Progenitor cell of endocrine pancreas (in vitro differentiated cells): ENCODE data around the gene TCF23. TPM values are rescaled to one million over a fixed set of nuclear protein-coding genes. Genes with fewer than 3 reads are reported as not detected.

Experiments
- DNase-seq: peaks from one replicate; pipeline ENCODE4 v3.0.0; 2021; ENCODE audit warnings: low spot score; ENCODE audit not compliant: unreplicated experiment
- H3K27ac Mint-ChIP-seq: 2 replicates; pipeline ENCODE4 v1.8.0; 2021; ENCODE audit warnings: mild to moderate bottlenecking, moderate library complexity, mixed read lengths
- H3K27me3 Mint-ChIP-seq: 2 replicates; pipeline ENCODE4 v1.8.0; 2021; ENCODE audit warnings: mixed read lengths
- H3K36me3 Mint-ChIP-seq: 2 replicates; pipeline ENCODE4 v1.8.0; 2022; ENCODE audit warnings: mixed read lengths; ENCODE audit not compliant: insufficient read depth
- H3K4me1 Mint-ChIP-seq: 2 replicates; pipeline ENCODE4 v1.8.0; 2021; ENCODE audit warnings: low read depth, mixed read lengths
- H3K4me3 Mint-ChIP-seq: 2 replicates; pipeline ENCODE4 v1.8.0; 2021; ENCODE audit warnings: low read depth, mild to moderate bottlenecking, moderate library complexity, mixed read lengths
- H3K9me3 Mint-ChIP-seq: 2 replicates; pipeline ENCODE4 v1.8.0; 2021; ENCODE audit warnings: low read depth, mixed read lengths
- total RNA-seq: library from RNA; stranded (reverse); gene quantifications from 2 replicates; pipeline ENCODE4 v1.2.1, GENCODE V29; 2021
- TF ChIP-seq, protein P1 (sequence below): fragments of 200-600 bp; sonication (generic); IDR thresholded peaks from one replicate; pipeline ENCODE4 v1.5.0; 2021; ENCODE audit warnings: antibody characterized with exemption, mild to moderate bottlenecking; ENCODE audit not compliant: unreplicated experiment

TCF23 gene
- total RNA-seq, 1 donor from 2014 or later: not detected

DNA sequence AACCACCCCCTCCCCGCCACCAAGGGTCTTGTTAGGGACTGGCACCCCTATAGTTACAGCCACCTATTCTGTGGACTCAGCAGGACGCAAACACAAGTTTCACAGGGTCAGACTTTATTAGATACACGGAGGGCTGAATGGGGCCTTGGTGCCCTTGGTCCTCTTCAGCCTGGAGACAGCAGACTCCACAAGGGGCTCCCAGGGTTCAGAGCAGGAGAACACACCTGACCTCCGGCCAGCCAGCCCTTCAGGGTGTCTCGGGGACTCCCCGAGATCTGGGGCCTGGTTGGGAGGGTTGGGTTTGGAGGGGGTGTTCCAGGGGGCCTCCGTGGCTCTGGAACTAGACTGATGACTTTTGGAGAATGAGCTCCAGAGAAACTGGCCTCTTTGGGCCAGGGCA, 12.1 kb upstream of the TCF23 start:
- peaks cover 7% of the 10 kb centered on the region for H3K27me3 Mint-ChIP-seq
- TF ChIP-seq, protein P1, sequence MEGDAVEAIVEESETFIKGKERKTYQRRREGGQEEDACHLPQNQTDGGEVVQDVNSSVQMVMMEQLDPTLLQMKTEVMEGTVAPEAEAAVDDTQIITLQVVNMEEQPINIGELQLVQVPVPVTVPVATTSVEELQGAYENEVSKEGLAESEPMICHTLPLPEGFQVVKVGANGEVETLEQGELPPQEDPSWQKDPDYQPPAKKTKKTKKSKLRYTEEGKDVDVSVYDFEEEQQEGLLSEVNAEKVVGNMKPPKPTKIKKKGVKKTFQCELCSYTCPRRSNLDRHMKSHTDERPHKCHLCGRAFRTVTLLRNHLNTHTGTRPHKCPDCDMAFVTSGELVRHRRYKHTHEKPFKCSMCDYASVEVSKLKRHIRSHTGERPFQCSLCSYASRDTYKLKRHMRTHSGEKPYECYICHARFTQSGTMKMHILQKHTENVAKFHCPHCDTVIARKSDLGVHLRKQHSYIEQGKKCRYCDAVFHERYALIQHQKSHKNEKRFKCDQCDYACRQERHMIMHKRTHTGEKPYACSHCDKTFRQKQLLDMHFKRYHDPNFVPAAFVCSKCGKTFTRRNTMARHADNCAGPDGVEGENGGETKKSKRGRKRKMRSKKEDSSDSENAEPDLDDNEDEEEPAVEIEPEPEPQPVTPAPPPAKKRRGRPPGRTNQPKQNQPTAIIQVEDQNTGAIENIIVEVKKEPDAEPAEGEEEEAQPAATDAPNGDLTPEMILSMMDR: no peak
- H3K4me3 Mint-ChIP-seq: no peak overlapping the region
- no peak overlapping the region for H3K27ac Mint-ChIP-seq
- DNase-seq: no peak
- no peaks in the 10 kb centered on the region for H3K36me3 Mint-ChIP-seq
- H3K9me3 Mint-ChIP-seq: no peaks in the 10 kb centered on the region
- H3K4me1 Mint-ChIP-seq: peaks cover 12% of the 10 kb centered on the region

DNA sequence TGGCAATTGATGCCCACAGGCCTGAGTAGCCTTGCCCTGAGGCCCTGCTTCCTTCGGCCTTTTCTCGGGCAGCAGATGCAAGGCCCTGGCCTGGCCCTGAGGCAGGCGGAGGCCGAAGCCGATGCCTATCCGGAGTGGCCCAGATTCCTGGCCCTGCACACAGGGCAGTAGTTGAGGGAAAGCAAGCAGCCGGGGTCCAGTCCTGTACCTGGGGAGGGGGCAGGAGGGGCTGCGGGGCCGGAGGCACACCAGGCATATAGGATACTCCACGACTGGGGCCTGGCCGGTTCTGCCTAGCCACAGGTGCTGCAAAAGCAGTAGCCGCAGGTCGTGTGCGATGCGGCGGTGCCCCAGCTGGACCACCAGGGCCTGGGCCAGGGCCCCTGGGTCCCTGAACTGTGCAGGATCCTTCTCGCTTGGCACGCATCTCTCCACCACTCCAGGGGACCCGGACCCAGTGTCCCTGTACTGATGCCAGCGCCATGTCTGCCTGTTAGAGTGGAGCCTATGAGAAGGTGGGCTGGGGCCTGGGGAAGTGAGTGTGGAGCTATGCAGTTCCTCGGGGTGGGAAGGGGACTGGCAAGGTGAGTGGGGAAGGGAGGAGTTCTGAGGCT, 11.4 kb upstream of the TCF23 start:
- Mint-ChIP-seq H3K9me3 (no peaks in the 10 kb centered on the region), H3K36me3 (no peaks in the 10 kb centered on the region), H3K27me3 (peaks cover 7% of the 10 kb centered on the region), H3K4me3 (no peak overlapping the region), H3K27ac (no peak overlapping the region), H3K4me1 (peaks cover 12% of the 10 kb centered on the region)
- no peak for DNase-seq
- TF ChIP-seq, protein P1: no peak

DNA sequence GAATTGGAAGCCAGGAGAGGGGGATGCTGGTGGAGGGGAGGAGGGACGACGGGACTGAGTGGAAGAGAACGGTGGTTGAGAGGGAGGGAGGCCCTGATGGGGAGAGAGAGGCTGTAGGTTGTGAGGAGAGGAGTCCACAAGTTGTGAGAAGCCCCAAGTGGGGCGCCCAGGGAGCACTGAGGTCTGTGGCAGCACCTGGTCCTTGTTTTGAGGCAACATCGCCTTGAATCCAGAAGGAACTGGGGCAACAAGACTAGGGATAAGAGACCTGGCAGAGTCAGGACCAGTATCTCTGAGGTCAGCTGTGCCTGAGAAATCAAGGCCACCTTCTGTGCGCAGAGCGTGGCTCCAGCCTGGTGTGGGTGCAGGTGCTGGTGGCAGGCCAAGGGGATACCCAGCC, 10.7 kb upstream of the TCF23 start:
- Mint-ChIP-seq H3K4me3 (peak overlapping the region; percentile 33), H3K4me1 (peaks cover 8% of the 10 kb centered on the region), H3K27ac (peak overlapping the region; percentile 14), H3K9me3 (no peaks in the 10 kb centered on the region), H3K36me3 (no peaks in the 10 kb centered on the region), H3K27me3 (peaks cover 7% of the 10 kb centered on the region)
- no peak for DNase-seq
- TF ChIP-seq, protein P1: no peak

DNA sequence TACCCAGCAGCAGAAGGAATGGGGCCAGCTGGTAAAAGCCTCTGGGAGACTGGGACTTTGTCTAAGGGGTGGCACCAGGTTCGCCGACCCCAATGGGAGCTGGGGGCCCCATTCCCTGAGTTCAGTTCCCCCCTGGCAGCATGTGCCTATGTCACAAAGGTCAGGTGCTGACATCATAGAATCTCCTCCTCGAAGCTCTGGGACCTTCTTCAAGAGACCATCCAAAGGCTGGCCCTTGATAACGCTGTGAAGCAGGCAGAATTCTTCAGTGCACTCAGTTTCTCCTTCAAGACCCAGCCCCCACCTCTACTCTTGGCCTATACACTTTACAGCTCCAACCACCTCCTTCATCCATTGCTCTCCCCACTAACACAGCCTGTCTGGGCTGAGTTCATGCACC, 9.5 kb upstream of the TCF23 start, which contains the start of gene PRR30:
Gene PRR30 (minus strand): TSS at position 101 of the 400 bp plus-strand sequence. CDS start 1,081 bp downstream, outside the sequence.
- H3K27me3 Mint-ChIP-seq: peaks cover 7% of the 10 kb centered on the region
- H3K27ac Mint-ChIP-seq: no peak within 1 kb of the TSS
- H3K4me3 Mint-ChIP-seq: no peak within 1 kb of the TSS
- H3K36me3 Mint-ChIP-seq: no peaks in the 10 kb centered on the region
- TF ChIP-seq, protein P1: no peak
- no peaks in the 10 kb centered on the region for H3K9me3 Mint-ChIP-seq
- DNase-seq: no peak
- no peaks in the 10 kb centered on the region for H3K4me1 Mint-ChIP-seq

DNA sequence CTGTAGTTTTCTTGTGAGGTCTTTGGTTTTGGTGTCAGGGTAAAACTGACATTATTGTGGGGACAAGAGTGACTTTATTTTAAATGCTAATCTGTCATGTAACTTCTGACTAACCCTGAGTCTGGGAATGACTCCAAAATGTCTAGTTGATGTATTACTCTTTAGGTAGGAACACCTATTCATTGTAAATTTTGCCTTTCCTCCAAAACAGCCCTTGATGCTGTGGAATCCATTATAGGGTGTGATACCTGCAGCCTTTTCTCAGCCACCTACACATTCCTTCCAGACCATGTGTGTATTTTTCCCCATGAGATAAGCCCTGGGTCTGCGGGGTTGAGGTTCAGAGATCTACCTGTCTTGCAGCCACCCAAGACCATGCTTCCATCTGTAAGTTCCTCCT, 5.5 kb upstream of the TCF23 start:
- Mint-ChIP-seq H3K4me3 (no peak overlapping the region), H3K9me3 (no peaks in the 10 kb centered on the region), H3K36me3 (no peaks in the 10 kb centered on the region), H3K27me3 (peaks cover 7% of the 10 kb centered on the region), H3K4me1 (no peaks in the 10 kb centered on the region), H3K27ac (no peak overlapping the region)
- DNase-seq: no peak
- TF ChIP-seq, protein P1: no peak
